ENCODE data around the gene GABARAP.

GABARAP gene

GRCh38 chr17:7251661-7252175 lies 9.5 kb upstream of the GABARAP start, which contains the start of gene CTDNEP1:
TSS of gene CTDNEP1 (minus strand) at chr17:7251734. CDS start at chr17:7251296, 438 bp downstream.
- ChIA-PET POLR2A (interaction anchor here (0.6 to 2.0 kb wide), 7 partner anchors 11 to 78 kb away, joined by 3 to 33 read pairs (median 4); partner anchors contain the start of genes ACADVL, DLG4, DVL2 and GABARAP), CTCF (interaction anchor here (0.6 to 1.6 kb wide), 4 partner anchors 30 to 843 kb away, joined by 3 to 6 read pairs (median 4); partner anchors contain the start of gene SLC2A4)
- H3K36me3 ChIP-seq (ENCODE audit: control insufficient read depth in 2 of 2, insufficient read depth in 1 of 2, low read length in 2 of 2), result peaks cover 35 to 51% of the 10 kb centered on the region in 2 experiments
- no peaks in the 10 kb centered on the region for H3K9me3 ChIP-seq (ENCODE audit: control insufficient read depth, insufficient read depth, low read depth, low read length)
- H3K4me3 ChIP-seq (ENCODE audit: low read depth, low read length), result peak within 1 kb of the TSS; percentile 91
- H3K27ac ChIP-seq (ENCODE audit: extremely low read depth, low read depth, low read length), result peak within 1 kb of the TSS; percentile 92
- H3K4me1 ChIP-seq (ENCODE audit: control insufficient read depth, insufficient read depth, low read length), result peaks cover 13% of the 10 kb centered on the region; the same call in 1 of the 2 replicates
- TF ChIP-seq ZNF792 (tag by site-specific recombination; IDR thresholded peaks at IDR 0.05), result no peak
- no peak for TF ChIP-seq ZNF529 (tag by site-specific recombination; IDR thresholded peaks at IDR 0.05; ENCODE audit: insufficient replicate concordance)
- TF ChIP-seq ZIC2 (tag by site-specific recombination; IDR thresholded peaks at IDR 0.05), result no peak
- no peak for TF ChIP-seq ZNF747 (tag by site-specific recombination; IDR thresholded peaks at IDR 0.05)
- TF ChIP-seq ZBTB17 (tag by site-specific recombination; IDR thresholded peaks at IDR 0.05), result no peak
- TF ChIP-seq MZF1 (tag by site-specific recombination; IDR thresholded peaks at IDR 0.05; ENCODE audit: borderline replicate concordance), result no peak
- no peak for TF ChIP-seq SCRT2 (tag by site-specific recombination; IDR thresholded peaks at IDR 0.05)
- no peak for TF ChIP-seq ZNF639 (tag by site-specific recombination; IDR thresholded peaks at IDR 0.05)
- TF ChIP-seq ZNF223 (tag by site-specific recombination; IDR thresholded peaks at IDR 0.05), result no peak
- TF ChIP-seq ZNF521 (tag by site-specific recombination; IDR thresholded peaks at IDR 0.05), result no peak
- peak; percentile 94 for TF ChIP-seq YY1 (tag by site-specific recombination; IDR thresholded peaks at IDR 0.05)
- no peak for TF ChIP-seq ZNF623 (tag by site-specific recombination; IDR thresholded peaks at IDR 0.05)
- no peak for TF ChIP-seq SP7 (tag by site-specific recombination; IDR thresholded peaks at IDR 0.05)
- TF ChIP-seq ZNF404 (tag by site-specific recombination; IDR thresholded peaks at IDR 0.05), result no peak
- TF ChIP-seq ZNF174 (tag by site-specific recombination; IDR thresholded peaks at IDR 0.05), result no peak
- no peak for TF ChIP-seq ZNF354C (tag by site-specific recombination; IDR thresholded peaks at IDR 0.05; ENCODE audit: borderline replicate concordance, low read depth)
- TF ChIP-seq ZNF292 (tag by site-specific recombination; IDR thresholded peaks at IDR 0.05; ENCODE audit: borderline replicate concordance, low read depth), result no peak
- no peak for TF ChIP-seq ZFP3 (tag by site-specific recombination; IDR thresholded peaks at IDR 0.05; ENCODE audit: low read depth)
- TF ChIP-seq ZBTB8A (tag by site-specific recombination; IDR thresholded peaks at IDR 0.05), result no peak
- no peak for TF ChIP-seq ZNF621 (tag by site-specific recombination; IDR thresholded peaks at IDR 0.05)
- no peak for TF ChIP-seq RBAK (tag by site-specific recombination; IDR thresholded peaks at IDR 0.05)
- TF ChIP-seq ZNF830 (tag by site-specific recombination; IDR thresholded peaks at IDR 0.05; ENCODE audit: low read depth), result no peak
- TF ChIP-seq KLF7 (tag by site-specific recombination; IDR thresholded peaks at IDR 0.05; ENCODE audit: borderline replicate concordance), result no peak
- 0 out of 2 replicates have a peak, but pooled peaks have one; percentile 13 for TF ChIP-seq ZNF610 (tag by site-specific recombination; IDR thresholded peaks at IDR 0.05; ENCODE audit: borderline replicate concordance)
- peak; percentile 71 for TF ChIP-seq ZNF324 (tag by site-specific recombination; IDR thresholded peaks at IDR 0.05)
- TF ChIP-seq, protein P1, sequence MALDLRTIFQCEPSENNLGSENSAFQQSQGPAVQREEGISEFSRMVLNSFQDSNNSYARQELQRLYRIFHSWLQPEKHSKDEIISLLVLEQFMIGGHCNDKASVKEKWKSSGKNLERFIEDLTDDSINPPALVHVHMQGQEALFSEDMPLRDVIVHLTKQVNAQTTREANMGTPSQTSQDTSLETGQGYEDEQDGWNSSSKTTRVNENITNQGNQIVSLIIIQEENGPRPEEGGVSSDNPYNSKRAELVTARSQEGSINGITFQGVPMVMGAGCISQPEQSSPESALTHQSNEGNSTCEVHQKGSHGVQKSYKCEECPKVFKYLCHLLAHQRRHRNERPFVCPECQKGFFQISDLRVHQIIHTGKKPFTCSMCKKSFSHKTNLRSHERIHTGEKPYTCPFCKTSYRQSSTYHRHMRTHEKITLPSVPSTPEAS (tag by site-specific recombination; IDR thresholded peaks at IDR 0.05), result no peak
- TF ChIP-seq, protein P2, sequence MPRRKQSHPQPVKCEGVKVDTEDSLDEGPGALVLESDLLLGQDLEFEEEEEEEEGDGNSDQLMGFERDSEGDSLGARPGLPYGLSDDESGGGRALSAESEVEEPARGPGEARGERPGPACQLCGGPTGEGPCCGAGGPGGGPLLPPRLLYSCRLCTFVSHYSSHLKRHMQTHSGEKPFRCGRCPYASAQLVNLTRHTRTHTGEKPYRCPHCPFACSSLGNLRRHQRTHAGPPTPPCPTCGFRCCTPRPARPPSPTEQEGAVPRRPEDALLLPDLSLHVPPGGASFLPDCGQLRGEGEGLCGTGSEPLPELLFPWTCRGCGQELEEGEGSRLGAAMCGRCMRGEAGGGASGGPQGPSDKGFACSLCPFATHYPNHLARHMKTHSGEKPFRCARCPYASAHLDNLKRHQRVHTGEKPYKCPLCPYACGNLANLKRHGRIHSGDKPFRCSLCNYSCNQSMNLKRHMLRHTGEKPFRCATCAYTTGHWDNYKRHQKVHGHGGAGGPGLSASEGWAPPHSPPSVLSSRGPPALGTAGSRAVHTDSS (tag by site-specific recombination; IDR thresholded peaks at IDR 0.05), result no peak
- TF ChIP-seq ZNF544 (tag by site-specific recombination; IDR thresholded peaks at IDR 0.05), result no peak
- TF ChIP-seq, protein P3, sequence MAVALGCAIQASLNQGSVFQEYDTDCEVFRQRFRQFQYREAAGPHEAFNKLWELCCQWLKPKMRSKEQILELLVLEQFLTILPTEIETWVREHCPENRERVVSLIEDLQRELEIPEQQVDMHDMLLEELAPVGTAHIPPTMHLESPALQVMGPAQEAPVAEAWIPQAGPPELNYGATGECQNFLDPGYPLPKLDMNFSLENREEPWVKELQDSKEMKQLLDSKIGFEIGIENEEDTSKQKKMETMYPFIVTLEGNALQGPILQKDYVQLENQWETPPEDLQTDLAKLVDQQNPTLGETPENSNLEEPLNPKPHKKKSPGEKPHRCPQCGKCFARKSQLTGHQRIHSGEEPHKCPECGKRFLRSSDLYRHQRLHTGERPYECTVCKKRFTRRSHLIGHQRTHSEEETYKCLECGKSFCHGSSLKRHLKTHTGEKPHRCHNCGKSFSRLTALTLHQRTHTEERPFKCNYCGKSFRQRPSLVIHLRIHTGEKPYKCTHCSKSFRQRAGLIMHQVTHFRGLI (tag by site-specific recombination; IDR thresholded peaks at IDR 0.05), result no peak
- TF ChIP-seq TCF7L2 (IDR thresholded peaks at IDR 0.05; ENCODE audit: borderline replicate concordance, low read depth, low read length), result no peak
- no peak for TF ChIP-seq ZNF791 (tag by site-specific recombination; IDR thresholded peaks at IDR 0.05)
